HG03064 (cell line): ENCODE data around the gene CAPN15.
A peak's percentile ranks its signal among the peaks of the same experiment; 100 is the strongest.

Source experiments
- ATAC-seq: cut with Tn5 transposase; IDR thresholded peaks from one replicate; pipeline ENCODE4 v1.9.1; 2021; ENCODE audit warnings: low read depth; ENCODE audit not compliant: unreplicated experiment

The CAPN15 gene

DNA sequence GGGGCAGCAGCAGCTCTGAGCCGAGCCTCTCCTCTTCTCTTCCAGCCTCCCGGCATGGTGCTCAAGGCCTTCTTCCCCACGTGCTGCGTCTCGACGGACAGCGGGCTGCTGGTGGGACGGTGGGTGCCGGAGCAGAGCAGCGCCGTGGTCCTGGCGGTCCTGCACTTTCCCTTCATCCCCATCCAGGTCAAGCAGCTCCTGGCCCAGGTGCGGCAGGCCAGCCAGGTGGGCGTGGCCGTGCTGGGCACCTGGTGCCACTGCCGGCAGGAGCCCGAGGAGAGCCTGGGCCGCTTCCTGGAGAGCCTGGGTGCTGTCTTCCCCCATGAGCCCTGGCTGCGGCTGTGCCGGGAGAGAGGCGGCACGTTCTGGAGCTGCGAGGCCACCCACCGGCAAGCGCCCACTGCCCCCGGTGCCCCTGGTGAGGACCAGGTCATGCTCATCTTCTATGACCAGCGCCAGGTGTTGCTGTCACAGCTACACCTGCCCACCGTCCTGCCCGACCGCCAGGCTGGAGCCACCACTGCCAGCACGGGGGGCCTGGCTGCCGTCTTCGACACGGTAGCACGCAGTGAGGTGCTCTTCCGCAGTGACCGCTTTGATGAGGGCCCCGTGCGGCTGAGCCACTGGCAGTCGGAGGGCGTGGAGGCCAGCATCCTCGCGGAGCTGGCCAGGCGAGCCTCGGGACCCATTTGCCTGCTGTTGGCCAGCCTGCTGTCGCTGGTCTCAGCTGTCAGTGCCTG is 46.7 kb downstream of the CAPN15 start:
- ATAC-seq, result no peak

DNA sequence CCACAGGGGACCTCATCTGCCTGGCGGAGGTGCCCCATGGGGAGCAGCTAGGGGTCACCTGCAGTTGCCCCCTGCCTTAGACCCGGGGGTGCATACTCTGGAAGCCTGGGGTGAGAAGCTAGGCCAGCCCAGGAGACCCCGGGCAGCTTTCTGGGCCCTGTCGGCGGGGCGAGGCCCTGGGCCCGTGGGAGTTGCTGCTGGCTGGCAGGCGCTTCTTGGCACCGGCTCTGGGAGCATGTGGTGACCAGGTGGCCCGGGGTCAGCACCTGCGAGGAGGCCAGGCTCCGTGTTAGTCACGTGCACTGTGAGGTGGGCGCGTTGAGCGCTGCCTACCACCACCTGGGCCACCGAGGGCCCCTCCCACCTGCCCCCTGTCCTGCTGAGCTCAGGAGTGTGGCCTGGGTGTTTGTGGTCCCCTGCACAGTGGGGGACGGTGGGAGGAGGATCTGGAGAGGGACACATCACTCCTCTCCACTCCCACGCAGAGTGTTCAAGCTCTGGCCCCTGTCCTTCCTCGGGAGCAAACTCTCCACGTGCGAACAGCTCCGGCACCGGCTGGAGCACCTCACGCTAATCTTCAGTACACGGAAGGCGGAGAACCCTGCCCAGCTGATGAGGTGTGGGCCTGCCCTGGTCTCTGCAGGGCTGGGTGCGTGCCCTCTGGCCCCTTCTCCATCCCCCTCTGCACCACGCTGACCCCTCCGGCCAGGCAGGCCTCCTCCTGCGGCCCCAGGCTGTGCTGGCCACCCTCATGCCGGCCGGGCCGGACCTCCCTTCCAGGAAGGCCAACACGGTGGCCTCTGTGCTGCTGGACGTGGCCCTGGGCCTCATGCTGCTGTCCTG is 48.1 kb downstream of the CAPN15 start:
- no peak for ATAC-seq

DNA sequence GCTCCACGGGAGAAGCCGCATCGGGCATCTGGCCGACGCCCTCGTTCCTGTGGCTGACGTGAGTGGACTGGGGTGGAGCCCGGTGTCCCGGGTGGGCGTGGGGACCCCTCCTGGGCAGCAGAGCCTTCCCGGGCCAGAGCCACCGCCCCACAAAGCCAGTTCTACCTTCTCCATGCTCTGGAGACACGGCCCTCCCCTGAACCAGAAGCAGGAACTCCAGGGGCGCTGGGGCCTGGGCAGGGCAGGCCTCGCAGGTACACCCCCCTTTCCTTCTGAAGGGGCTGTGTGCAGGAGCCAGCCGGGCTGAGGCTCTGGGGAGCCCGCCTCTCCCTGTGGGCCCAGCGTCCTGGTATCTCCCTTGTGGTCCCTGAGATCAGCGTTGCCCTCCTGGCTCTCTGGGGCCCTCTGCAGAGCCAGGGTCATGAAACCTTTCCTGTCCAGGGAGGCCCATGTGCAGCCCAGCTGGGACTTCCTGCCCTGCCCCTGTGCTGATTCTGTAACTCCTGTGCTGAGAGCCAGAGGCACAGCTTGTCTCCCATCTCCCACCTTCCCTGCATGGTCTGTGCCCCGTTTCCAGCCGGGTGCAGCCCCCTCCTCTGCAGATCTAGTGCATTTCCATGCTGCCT is 48.8 kb downstream of the CAPN15 start:
- no peak for ATAC-seq

DNA sequence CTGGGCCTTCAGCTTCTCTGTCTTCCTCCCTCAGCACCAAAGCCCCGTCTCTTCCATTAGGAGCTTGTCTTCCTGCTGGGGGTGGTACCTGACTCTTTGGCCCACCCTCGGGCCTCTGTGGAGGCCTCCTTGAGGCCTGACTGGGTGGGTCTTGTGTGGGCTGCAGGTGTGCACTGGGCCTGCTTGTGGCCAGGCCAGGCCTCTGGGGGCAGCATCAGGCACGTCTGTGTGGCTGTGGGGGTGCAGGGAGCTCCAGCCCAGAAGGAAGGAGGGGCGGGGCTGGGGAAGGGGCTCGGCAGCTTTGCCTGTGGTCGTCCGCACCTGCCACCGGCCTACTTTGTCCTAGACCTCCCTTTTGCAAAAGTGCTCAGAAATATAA is 49.3 kb downstream of the CAPN15 start:
- no peak for ATAC-seq

DNA sequence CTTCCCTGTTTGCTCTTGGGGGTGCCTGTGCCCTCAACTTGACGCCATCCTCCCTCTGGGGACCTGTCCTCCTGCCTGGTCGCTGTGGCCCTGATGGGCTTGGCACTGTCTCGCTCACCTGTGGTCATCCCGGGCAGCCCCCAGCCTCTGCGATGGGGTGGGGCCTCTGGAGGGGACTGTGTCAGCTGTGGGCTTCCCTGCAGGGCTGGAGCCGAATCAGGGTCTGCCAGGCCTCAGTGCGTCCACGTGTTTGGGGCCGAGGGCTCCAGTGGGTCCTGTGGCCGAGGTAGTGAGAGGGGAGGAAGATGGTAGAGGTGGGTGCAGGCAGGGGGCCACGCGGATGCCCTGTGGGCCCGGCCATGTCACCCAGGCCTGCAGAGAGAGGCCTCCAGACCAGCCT is 50.3 kb downstream of the CAPN15 start:
- no peak for ATAC-seq

DNA sequence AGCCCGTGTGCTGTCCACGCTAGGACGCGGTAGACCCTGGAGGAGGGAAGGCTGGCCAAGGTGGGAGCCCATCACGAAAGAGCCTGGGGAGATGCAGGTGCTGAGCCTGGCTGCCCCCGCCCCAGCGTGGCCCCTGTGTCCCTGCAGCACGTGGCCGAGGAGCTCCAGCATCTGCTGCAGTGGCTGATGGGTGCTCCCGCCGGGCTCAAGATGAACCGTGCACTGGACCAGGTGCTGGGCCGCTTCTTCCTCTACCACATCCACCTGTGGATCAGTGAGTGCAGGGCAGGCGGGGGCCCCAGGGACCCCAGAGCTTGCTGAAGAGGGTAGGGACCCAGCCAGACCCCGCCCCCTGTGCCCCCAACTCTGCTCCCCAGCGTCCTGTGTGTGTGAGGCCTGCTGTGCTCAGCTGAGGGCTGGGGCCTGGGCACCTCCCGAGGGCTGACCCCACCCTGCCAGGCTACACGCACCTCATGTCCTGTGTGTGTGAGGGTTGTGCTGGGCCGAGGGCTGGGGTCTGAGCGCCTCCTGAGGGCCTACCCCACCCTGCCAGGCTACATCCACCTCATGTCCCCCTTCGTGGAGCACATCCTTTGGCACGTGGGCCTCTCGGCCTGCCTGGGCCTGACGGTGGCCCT is 50.8 kb downstream of the CAPN15 start:
- no peak for ATAC-seq

DNA sequence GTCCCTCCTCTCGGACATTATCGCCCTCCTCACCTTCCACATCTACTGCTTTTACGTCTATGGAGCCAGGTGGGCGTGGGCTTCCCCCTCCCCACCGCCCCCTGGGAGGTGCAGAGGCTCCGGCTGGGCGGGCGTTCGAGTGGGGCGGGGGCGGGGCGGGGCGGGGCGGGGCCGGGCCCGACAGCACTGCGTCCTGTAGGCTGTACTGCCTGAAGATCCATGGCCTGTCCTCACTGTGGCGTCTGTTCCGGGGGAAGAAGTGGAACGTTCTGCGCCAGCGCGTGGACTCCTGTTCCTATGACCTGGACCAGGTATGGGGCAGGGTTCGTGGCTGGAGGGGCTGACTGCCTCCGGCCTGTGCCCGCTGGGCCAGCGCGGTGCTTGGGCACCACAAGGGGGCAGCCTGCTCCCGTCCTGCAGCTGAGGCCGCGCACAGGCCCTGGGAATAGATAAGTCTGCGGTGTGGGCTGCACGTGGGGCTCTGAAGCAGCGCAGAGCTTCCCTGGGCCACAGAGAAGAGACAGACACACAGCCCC is 51.4 kb downstream of the CAPN15 start:
- no peak for ATAC-seq

DNA sequence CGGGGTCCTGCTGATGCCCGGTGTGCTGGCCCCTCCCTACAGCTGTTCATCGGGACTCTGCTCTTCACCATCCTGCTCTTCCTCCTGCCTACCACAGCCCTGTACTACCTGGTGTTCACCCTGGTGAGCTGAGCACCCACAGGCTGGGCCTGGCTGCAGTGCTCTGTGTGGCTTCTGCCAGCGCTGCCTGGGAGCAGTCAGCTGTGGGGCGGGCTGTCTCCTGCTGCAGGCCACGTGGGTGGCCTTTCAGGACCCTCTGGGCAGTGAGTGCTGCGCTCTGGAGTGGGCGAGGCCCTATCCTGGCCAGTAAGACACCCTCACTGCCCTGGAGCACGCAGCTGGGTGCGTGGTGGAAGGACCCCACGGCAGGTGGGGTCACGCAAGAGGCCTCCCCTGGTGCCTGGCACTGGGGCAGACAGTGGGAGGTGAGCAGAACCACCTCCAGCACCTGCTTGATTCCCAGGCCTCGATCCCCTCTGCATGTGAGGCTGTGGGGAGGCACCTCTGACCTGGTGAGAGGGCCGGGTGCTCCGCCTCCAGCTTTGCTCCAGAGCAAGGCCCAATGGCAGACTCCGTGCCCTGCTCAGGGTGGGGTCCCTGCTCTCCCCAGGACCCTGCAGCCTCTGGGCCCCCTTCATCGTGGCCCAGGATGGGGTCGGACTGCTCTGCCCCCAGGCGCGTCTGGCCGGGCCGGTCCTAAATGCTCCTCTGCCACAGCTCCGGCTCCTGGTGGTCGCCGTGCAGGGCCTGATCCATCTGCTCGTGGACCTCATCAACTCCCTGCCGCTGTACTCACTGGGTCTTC is 52.8 kb downstream of the CAPN15 start:
- no peak for ATAC-seq

DNA sequence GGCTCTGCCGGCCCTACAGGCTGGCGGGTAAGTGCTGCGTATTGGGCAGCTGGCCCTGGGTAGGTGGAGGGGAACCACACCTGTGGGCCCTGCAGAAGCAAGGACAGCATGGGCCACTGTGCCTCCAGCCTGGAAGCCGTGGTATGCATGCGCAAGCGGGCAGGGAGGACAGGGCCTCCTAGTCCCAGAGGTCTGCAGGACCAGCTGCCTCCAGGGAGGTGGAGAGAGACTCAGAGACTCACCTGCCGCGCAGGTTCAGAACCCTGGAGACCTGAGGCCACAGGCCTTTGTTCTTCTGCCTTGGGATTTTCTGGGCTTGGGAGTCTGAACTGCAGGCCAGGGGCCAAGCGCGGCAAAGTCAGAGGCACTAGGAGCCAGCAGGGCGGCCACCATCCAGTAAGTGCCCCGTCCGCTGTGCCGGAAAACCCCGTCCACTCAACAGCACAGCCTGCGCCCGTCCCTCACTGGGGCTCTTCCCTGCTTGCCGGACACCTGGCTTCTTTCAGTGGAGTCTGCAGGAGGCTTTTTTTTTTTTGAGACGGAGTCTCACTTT is 53.5 kb downstream of the CAPN15 start:
- ATAC-seq, result no peak

DNA sequence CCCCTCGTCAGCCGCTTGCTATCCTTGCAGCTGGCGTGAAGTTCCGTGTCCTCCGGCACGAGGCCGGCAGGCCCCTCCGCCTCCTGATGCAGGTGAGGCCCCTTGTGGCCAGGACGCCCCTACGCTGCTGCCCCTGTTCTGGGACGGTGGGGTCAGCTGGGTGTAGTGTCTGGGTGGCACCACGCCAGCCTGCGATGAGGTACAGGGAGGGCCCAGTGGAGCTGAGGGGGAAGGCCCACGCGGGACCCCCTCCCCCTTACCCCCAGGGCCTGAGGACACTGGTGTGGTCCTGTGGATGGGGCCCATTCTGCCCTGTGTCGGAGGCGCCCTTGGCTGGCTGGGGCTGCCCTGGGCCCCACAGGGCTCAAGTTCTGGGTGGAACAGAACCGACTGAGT is 54.7 kb downstream of the CAPN15 start:
- ATAC-seq, result no peak

DNA sequence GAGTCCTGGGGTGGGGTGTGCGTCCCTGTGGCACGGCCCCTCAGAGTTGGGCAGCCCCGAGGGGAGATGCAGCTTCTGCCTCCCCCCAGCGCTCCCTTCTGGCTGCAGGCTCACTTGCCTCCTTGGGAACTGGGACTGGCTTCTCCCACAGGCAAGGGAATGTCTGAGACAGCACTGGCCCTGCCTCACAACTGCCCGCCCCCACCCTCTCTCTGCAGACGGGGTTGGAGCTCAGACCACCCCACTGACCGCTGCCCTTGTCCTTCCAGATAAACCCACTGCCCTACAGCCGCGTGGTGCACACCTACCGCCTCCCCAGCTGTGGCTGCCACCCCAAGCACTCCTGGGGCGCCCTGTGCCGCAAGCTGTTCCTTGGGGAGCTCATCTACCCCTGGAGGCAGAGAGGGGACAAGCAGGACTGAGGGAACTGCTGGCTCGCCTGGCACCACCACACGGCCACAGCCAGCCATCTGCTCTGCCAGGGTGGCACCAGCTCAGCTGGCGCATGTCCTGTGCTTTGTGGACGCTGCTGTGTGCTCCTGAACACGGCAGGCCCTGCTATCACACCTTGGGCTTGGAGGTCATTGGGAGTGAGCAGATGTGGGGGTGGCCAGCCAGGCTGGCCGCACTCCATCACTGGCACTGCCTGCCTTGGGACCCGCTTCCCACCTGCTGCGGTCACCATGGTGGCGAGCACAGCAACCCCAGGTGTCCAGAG is 55.3 kb downstream of the CAPN15 start:
- no peak for ATAC-seq

DNA sequence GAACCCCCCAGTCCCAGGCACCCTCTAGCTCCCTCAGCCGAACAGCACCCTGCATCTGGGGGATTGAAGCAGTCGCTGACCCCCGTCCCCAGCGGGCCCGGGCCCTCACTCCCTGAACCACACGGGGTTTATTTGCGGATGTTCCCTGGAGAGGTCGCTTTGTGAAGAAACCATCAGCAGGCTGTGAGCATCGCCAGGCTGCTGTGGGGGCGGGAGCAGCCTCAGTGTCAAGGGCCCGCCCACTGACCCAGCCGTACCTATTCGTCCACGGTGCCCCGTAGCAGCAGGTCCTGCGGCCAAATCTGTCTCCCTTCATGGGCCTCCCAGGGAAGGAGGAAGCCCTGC is 55.9 kb downstream of the CAPN15 start:
- ATAC-seq, result no peak

DNA sequence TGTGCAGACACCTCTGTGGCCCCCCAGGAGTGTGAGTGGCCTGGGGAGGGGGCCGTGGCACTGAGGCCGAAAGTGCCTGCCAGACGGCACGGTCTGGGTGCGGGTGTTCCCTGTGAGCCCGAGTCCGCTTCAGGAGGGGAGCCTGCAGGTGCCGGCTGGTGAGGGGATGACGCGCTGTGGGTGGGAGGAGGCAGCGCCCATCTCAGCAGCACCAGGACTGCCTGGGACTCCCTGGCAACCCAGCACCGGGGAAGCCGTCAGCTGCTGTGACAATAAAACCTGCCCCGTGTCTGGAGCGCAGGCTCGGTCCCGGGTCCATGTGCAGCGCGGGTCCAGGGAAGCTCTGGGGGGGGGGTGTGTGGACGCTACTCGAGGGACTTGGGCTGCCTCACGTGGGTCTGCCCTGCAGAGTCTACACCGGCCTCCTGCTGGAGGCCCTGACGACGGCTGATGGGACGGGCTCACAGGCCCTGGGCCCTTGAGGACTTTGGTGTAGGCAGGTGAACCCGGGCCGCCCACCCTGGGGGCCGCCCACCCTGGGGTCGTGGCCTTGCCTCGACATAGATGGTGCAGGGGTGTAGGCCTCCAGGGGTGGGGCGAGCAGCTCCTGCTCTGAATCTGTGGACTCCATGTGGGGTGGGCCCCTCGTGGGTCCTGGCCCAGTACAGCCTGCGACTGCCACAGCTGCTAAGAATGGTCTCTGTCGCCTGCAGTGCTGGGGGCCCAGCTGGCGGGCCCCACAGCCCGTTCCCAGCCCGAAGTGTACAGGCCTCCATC is 56.5 kb downstream of the CAPN15 start:
- ATAC-seq, result no peak

DNA sequence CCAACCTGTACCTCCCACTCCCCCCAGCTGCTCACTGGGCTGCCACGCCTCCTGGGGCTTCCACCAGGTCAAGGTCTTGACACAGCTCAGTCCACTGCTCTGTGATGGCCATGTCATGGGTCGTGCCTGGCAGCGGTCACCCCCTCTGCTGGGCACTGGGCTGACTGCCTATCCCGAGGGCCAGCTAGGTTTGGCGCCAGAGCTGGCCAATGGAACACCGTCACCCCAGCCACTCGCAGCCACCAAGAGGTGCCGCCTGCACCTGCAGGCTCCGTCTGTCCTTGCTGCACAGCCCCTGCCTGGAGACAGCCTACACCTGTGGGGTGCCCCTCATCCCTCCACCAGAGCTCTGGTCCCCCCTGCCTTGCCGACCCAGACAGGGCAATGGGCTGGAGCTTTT is 57.8 kb downstream of the CAPN15 start:
- ATAC-seq, result no peak

DNA sequence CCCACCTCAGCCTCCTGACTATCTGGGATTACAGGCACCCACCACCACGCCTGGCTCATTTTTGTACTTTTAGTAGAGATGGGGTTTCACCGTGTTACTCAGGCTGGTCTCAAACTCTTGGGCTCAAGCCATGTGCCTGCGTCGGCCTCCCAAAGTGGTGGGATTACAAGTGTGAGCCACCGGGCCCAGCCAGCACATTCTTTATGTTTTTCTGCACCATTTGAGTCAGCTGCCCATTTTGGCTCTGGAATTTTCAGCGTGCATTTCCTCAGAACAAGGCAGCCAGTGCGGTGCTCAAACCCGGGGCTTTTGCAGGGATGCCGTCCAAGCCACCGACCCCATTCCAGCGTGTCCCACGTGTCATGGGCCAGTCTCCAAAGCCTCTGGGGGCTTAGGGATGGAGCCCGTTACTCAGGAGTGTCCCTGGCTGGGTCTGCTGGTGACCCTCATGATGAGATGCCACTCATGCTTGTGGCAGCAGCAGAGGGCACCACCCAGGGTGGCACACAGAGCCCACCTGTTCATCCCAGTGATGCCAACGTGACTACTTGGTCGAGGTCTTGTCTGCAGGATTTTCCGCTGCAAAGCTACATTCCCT is 58.6 kb downstream of the CAPN15 start:
- no peak for ATAC-seq

DNA sequence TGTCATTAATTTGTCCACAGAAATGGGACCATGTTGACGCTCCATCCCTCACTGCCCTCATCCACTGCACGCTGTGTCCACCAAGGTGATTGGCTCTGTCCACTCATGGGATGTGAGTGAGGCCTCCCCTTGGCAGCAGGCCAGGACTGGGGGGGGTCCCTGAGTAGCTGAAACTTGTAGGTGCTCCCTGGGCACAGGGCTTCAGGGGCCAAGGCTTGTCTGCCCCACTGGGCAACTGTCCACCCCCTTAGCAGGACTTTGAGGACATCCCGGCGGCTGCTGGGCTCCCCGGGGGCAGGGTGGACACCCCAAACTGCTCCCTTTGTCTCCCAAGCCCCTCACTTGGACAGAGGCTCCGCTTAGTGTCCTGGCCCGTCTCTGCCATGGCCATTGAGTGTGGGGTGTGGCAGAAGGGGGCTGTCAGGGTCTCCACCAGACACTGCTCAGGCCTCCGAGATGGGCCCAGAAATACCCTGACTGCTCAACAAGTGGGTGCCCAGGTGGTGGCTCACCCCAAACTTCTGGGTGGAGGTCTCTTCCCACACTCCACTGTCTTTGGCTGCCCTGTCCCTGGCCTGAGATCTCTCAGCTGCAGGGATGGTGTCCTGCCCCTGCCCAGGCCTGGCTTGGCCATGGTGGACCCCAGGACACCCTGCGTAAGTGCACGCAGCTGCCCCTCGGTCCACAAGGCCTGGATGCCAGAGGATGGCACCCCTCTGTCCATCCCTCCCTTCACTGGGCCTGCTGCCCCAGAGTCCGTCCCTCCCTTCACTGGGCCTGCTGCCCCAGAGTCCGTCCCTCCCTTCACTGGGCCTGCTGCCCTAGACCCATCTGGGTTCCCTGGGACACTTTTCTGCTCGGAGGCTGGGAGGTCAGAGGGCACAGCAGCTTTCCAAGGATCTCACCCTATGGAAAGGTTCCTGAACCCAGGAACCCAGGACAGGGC is 59.4 kb downstream of the CAPN15 start:
- ATAC-seq, result no peak

DNA sequence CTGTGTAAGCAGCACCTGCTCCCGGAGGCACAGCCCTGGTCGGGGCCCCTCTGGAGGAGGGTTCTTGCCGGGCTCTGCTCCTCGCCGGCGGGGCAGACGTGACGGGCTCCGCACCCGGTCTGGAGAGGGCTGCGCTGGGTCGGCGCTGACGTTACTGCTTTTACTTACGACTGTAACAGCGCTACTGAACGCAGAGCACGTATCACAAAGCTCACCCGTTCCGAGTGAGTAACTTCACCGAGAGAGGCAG is 61.1 kb downstream of the CAPN15 start:
- ATAC-seq, result peak; percentile 19
